OCI-LY1 (cell line): ENCODE data around the gene FOXN3.

Experiments
- H2AFZ ChIP-seq: fragments of 200-600 bp; sonication (generic), shearing (Covaris generic); 2 replicates; pipeline ENCODE4 v1.6.0; 2014; ENCODE audit warnings: antibody characterized with exemption, mild to moderate bottlenecking, low read length
- H3F3A ChIP-seq: fragments of 200-600 bp; sonication (generic), shearing (Covaris generic); 2 replicates; pipeline ENCODE4 v1.6.0; 2014; ENCODE audit warnings: mild to moderate bottlenecking, antibody characterized with exemption, low read length, moderate library complexity; ENCODE audit not compliant: insufficient read depth
- H3K27ac ChIP-seq: fragments of 200-600 bp; sonication (generic); 2 replicates; pipeline ENCODE4 v1.5.1; 2014; ENCODE audit warnings: low read length, mixed run types, mild to moderate bottlenecking, low read depth; ENCODE audit not compliant: poor library complexity, severe bottlenecking
- H3K27me3 ChIP-seq: fragments of 200-600 bp; sonication (generic); 2 replicates; pipeline ENCODE4 v1.6.0; 2014; ENCODE audit warnings: antibody characterized with exemption, mild to moderate bottlenecking, low read length, moderate library complexity; ENCODE audit not compliant: insufficient read depth
- H3K36me3 ChIP-seq: fragments of 200-600 bp; sonication (generic); 2 replicates; pipeline ENCODE4 v1.6.1; 2014; ENCODE audit warnings: mild to moderate bottlenecking, antibody characterized with exemption, low read length, moderate library complexity, mixed read lengths; ENCODE audit not compliant: insufficient read depth
- H3K4me1 ChIP-seq: fragments of 200-600 bp; sonication (generic); 2 replicates; pipeline ENCODE4 v1.5.1; 2014; ENCODE audit warnings: mild to moderate bottlenecking, low read length, moderate library complexity; ENCODE audit not compliant: insufficient read depth, severe bottlenecking
- H3K4me2 ChIP-seq: fragments of 200-600 bp; sonication (generic), shearing (Covaris generic); 2 replicates; pipeline ENCODE4 v1.6.1; 2014; ENCODE audit warnings: low read length
- H3K4me3 ChIP-seq: fragments of 200-600 bp; sonication (generic); 2 replicates; pipeline ENCODE4 v1.5.1; 2014; ENCODE audit warnings: low read length, low read depth, mild to moderate bottlenecking, mixed read lengths; ENCODE audit not compliant: poor library complexity, severe bottlenecking
- H3K79me2 ChIP-seq: fragments of 200-600 bp; shearing (Covaris generic); 2 replicates; pipeline ENCODE4 v1.6.1; 2016; ENCODE audit warnings: mixed run types, low read length, mixed read lengths; ENCODE audit not compliant: insufficient read depth
- H3K9ac ChIP-seq: fragments of 200-600 bp; sonication (generic), shearing (Covaris generic); 2 replicates; pipeline ENCODE4 v1.6.1; 2014; ENCODE audit warnings: mild to moderate bottlenecking, low read length, mixed read lengths
- H3K9me2 ChIP-seq: fragments of 200-600 bp; sonication (generic), shearing (Covaris generic); 2 replicates; pipeline ENCODE4 v1.6.1; 2014; ENCODE audit warnings: low read depth, mild to moderate bottlenecking, low read length, mixed read lengths
- H3K9me3 ChIP-seq: fragments of 200-600 bp; shearing (Covaris generic); 2 replicates; pipeline ENCODE4 v1.6.1; 2014; ENCODE audit warnings: low read length, mixed read lengths
- H4K20me1 ChIP-seq: fragments of 200-600 bp; sonication (generic), shearing (Covaris generic); 2 replicates; pipeline ENCODE4 v1.6.0; 2016; ENCODE audit warnings: mild to moderate bottlenecking, low read length; ENCODE audit not compliant: insufficient read depth
- CTCF ChIP-seq: fragments of 200-600 bp; sonication (generic), shearing (Covaris generic); IDR thresholded peaks from 2 replicates; pipeline ENCODE4 v1.5.1; 2017; ENCODE audit warnings: mild to moderate bottlenecking, antibody characterized with exemption, low read length, moderate library complexity, mixed read lengths
- EZH2 ChIP-seq: fragments of 200-600 bp; sonication (generic), shearing (Covaris generic); IDR thresholded peaks from 2 replicates; pipeline ENCODE4 v1.8.0; 2017; ENCODE audit warnings: borderline replicate concordance, mixed run types, mild to moderate bottlenecking, antibody characterized with exemption, low read length, moderate library complexity, mixed read lengths

Gene FOXN3

GRCh38 chr14:89110110-89110509 is 306.9 kb downstream of the FOXN3 start:
- Histone ChIP-seq H3F3A (no peaks in the 10 kb centered on the region), H3K9me2 (no peaks in the 10 kb centered on the region), H3K4me3 (no peak overlapping the region), H3K9me3 (no peaks in the 10 kb centered on the region), H3K27me3 (peaks cover 4% of the 10 kb centered on the region; the same call in 1 of the 2 replicates), H3K36me3 (no peaks in the 10 kb centered on the region), H3K79me2 (no peaks in the 10 kb centered on the region), H3K4me1 (no peaks in the 10 kb centered on the region), H3K27ac (no peak overlapping the region), H3K9ac (no peak overlapping the region), H2AFZ (no peak overlapping the region), H4K20me1 (no peaks in the 10 kb centered on the region), H3K4me2 (no peak overlapping the region)
- TF ChIP-seq CTCF (no peak), EZH2 (no peak)

- H3K27me3 ChIP-seq, result peaks cover 4% of the 10 kb centered on the region; the same call in 1 of the 2 replicates
- no peak overlapping the region for H3K27ac ChIP-seq
- no peaks in the 10 kb centered on the region for H3K9me2 ChIP-seq
- no peak overlapping the region for H2AFZ ChIP-seq
- no peaks in the 10 kb centered on the region for H4K20me1 ChIP-seq
- H3K79me2 ChIP-seq, result no peaks in the 10 kb centered on the region
- H3K4me3 ChIP-seq, result no peak overlapping the region
- H3F3A ChIP-seq, result no peaks in the 10 kb centered on the region
- H3K4me2 ChIP-seq, result no peak overlapping the region
- no peaks in the 10 kb centered on the region for H3K9me3 ChIP-seq
- no peak for TF ChIP-seq CTCF
- no peak for TF ChIP-seq EZH2
- H3K9ac ChIP-seq, result no peak overlapping the region
- no peaks in the 10 kb centered on the region for H3K4me1 ChIP-seq
- H3K36me3 ChIP-seq, result no peaks in the 10 kb centered on the region
These were observed 308.4 kb downstream of the FOXN3 start for GRCh38 chr14:89108608-89109007.

- no peaks in the 10 kb centered on the region for H4K20me1 ChIP-seq
- H3K4me2 ChIP-seq, result no peak overlapping the region
- H2AFZ ChIP-seq, result no peak overlapping the region
- H3K4me3 ChIP-seq, result no peak overlapping the region
- no peak for TF ChIP-seq EZH2
- no peak for TF ChIP-seq CTCF
- peaks cover 4% of the 10 kb centered on the region; the same call in 1 of the 2 replicates for H3K27me3 ChIP-seq
- no peaks in the 10 kb centered on the region for H3K79me2 ChIP-seq
- H3K27ac ChIP-seq, result no peak overlapping the region
- no peaks in the 10 kb centered on the region for H3K9me3 ChIP-seq
- no peaks in the 10 kb centered on the region for H3K9me2 ChIP-seq
- H3K4me1 ChIP-seq, result no peaks in the 10 kb centered on the region
- H3F3A ChIP-seq, result no peaks in the 10 kb centered on the region
- no peaks in the 10 kb centered on the region for H3K36me3 ChIP-seq
- no peak overlapping the region for H3K9ac ChIP-seq
These were observed 309.4 kb downstream of the FOXN3 start for GRCh38 chr14:89107626-89108025.
